GM19324 (cell line): ENCODE results near the gene PRDX3.
"Not testable (repeated sequence)": the region's sequence is repeated elsewhere in the genome, so short reads cannot be mapped to it uniquely, and the experiment has no call there.

Source experiments
- ATAC-seq: cut with Tn5 transposase; IDR thresholded peaks from one replicate; pipeline ENCODE4 v1.9.1; 2021; ENCODE audit warnings: mild to moderate bottlenecking, moderate library complexity; ENCODE audit not compliant: unreplicated experiment, low FRiP score

The PRDX3 gene

GRCh38 chr10:119206603-119207365 lies 28.2 kb upstream of the PRDX3 start:
- peak; percentile 67 for ATAC-seq

- peak; percentile 18 for ATAC-seq
These were observed 27.4 kb upstream of the PRDX3 start for GRCh38 chr10:119205894-119206602.

GRCh38 chr10:119203006-119203405 lies 24.4 kb upstream of the PRDX3 start:
- no peak for ATAC-seq

- ATAC-seq, result no peak
These were observed 22.6 kb upstream of the PRDX3 start for GRCh38 chr10:119201233-119201632.

- ATAC-seq, result no peak
These were observed 20.8 kb upstream of the PRDX3 start for GRCh38 chr10:119199231-119199992.

GRCh38 chr10:119198438-119198837 lies 19.8 kb upstream of the PRDX3 start:
- ATAC-seq, result no peak

- no peak for ATAC-seq
These were observed 19.3 kb upstream of the PRDX3 start for GRCh38 chr10:119197921-119198320.

GRCh38 chr10:119191881-119192280 lies 13.3 kb upstream of the PRDX3 start:
- ATAC-seq, result no peak

- ATAC-seq, result no peak
These were observed 12.6 kb upstream of the PRDX3 start for GRCh38 chr10:119190954-119191785.

- no peak for ATAC-seq
These were observed 11.7 kb upstream of the PRDX3 start for GRCh38 chr10:119190353-119190752.

GRCh38 chr10:119189811-119190282 lies 11.2 kb upstream of the PRDX3 start:
- no peak for ATAC-seq

- no peak for ATAC-seq
These were observed 5.2 kb upstream of the PRDX3 start for GRCh38 chr10:119183664-119184412.

GRCh38 chr10:119180850-119181400 lies 2.3 kb upstream of the PRDX3 start:
- ATAC-seq, result not testable (repeated sequence)

GRCh38 chr10:119177708-119178371 lies 772 bp downstream of the PRDX3 start:
- no peak for ATAC-seq

- no peak for ATAC-seq
These were observed 2.4 kb downstream of the PRDX3 start for GRCh38 chr10:119176166-119176565.

- ATAC-seq, result no peak
These were observed 4.5 kb downstream of the PRDX3 start for GRCh38 chr10:119174109-119174508.

- no peak for ATAC-seq
These were observed 11.6 kb downstream of the PRDX3 start for GRCh38 chr10:119167041-119167440.

- ATAC-seq, result no peak
These were observed 12.0 kb downstream of the PRDX3 start for GRCh38 chr10:119166564-119166963.

GRCh38 chr10:119166118-119166500 lies 12.5 kb downstream of the PRDX3 start:
- no peak for ATAC-seq
